Measurements from ENCODE around the gene PSAP. TPM values are rescaled to one million over a fixed set of nuclear protein-coding genes. Genes with fewer than 3 reads are reported as not detected.
A peak's percentile ranks its signal among the peaks of the same experiment; 100 is the strongest.

PSAP gene
- total and polyA plus RNA-seq, 2 donors from 2014 or later = 1,082 to 1,249 TPM

- FAIRE-seq = no peak
- H3K36me3 ChIP-seq (ENCODE audit: control insufficient read depth in 2 of 3, insufficient read depth in 3 of 3, low read length in 3 of 3) = peaks cover 3 to 44% (median 31%) of the 10 kb centered on the region in 3 donors
- intact Hi-C loops (cut with DNase I) = no loop called here
These were observed 35.4 kb downstream of the PSAP start for GRCh38 chr10:71815515-71816130.

GRCh38 chr10:71814922-71815411 is 36.1 kb downstream of the PSAP start:
- H3K27ac ChIP-seq (ENCODE audit: low read depth in 2 of 2, low read length in 2 of 2) = no peak overlapping the region
- DNase-seq (no peak), FAIRE-seq (no peak)
- H3K27me3 ChIP-seq (ENCODE audit: control insufficient read depth, insufficient read depth, low read length) = no peaks in the 10 kb centered on the region
- no peak for TF ChIP-seq CTCF (IDR thresholded peaks at IDR 0.05; ENCODE audit: borderline replicate concordance, extremely low read depth, insufficient read depth)
- intact Hi-C loops (cut with DNase I) = no loop called here
- no peaks in the 10 kb centered on the region for H3K9me3 ChIP-seq (ENCODE audit: control insufficient read depth in 2 of 3, insufficient read depth in 1 of 3, low read length in 3 of 3)
- no peak overlapping the region for H3K4me3 ChIP-seq (ENCODE audit: low read length in 3 of 3)
- peaks cover 0 to 8% (median 0%) of the 10 kb centered on the region in 3 donors for H3K4me1 ChIP-seq (ENCODE audit: control insufficient read depth in 2 of 3, insufficient read depth in 2 of 3, low read depth in 1 of 3, low read length in 3 of 3)
- H3K9ac ChIP-seq (ENCODE audit: low read length in 3 of 3) = no peak overlapping the region
- peaks cover 3 to 38% (median 26%) of the 10 kb centered on the region in 3 donors for H3K36me3 ChIP-seq (ENCODE audit: control insufficient read depth in 2 of 3, insufficient read depth in 3 of 3, low read length in 3 of 3)

More at GRCh38 chr10:71815515-71816130, 35.4 kb downstream of the PSAP start:
- H3K27me3 ChIP-seq (ENCODE audit: control insufficient read depth, insufficient read depth, low read length) = no peaks in the 10 kb centered on the region
- no peak for DNase-seq
- H3K4me3 ChIP-seq (ENCODE audit: low read length in 3 of 3) = no peak overlapping the region
- no peak for TF ChIP-seq CTCF (IDR thresholded peaks at IDR 0.05; ENCODE audit: borderline replicate concordance, extremely low read depth, insufficient read depth)
- H3K9ac ChIP-seq (ENCODE audit: low read length in 3 of 3) = no peak overlapping the region
- H3K4me1 ChIP-seq (ENCODE audit: control insufficient read depth in 2 of 3, insufficient read depth in 2 of 3, low read depth in 1 of 3, low read length in 3 of 3) = peaks cover 0 to 8% (median 0%) of the 10 kb centered on the region in 3 donors
- H3K27ac ChIP-seq (ENCODE audit: low read depth in 2 of 2, low read length in 2 of 2) = no peak overlapping the region
- no peaks in the 10 kb centered on the region for H3K9me3 ChIP-seq (ENCODE audit: control insufficient read depth in 2 of 3, insufficient read depth in 1 of 3, low read length in 3 of 3)

GRCh38 chr10:71812913-71813590 is 38.0 kb downstream of the PSAP start:
- H3K4me1 ChIP-seq (ENCODE audit: control insufficient read depth in 2 of 3, insufficient read depth in 2 of 3, low read depth in 1 of 3, low read length in 3 of 3) = peaks cover 0 to 8% (median 0%) of the 10 kb centered on the region in 3 donors
- no peak overlapping the region for H3K9ac ChIP-seq (ENCODE audit: low read length in 3 of 3)
- DNase-seq (peak in 2 of 5 donors; percentile 17 to 59), FAIRE-seq (no peak)
- no peaks in the 10 kb centered on the region for H3K9me3 ChIP-seq (ENCODE audit: control insufficient read depth in 2 of 3, insufficient read depth in 1 of 3, low read length in 3 of 3)
- H3K27me3 ChIP-seq (ENCODE audit: control insufficient read depth, insufficient read depth, low read length) = no peaks in the 10 kb centered on the region
- H3K4me3 ChIP-seq (ENCODE audit: low read length in 3 of 3) = no peak overlapping the region
- no peak for TF ChIP-seq CTCF (IDR thresholded peaks at IDR 0.05; ENCODE audit: borderline replicate concordance, extremely low read depth, insufficient read depth)
- intact Hi-C loops (cut with DNase I) = no loop called here
- peaks cover 3 to 22% (median 9%) of the 10 kb centered on the region in 3 donors for H3K36me3 ChIP-seq (ENCODE audit: control insufficient read depth in 2 of 3, insufficient read depth in 3 of 3, low read length in 3 of 3)
- peak overlapping the region; percentile 32 to 52 for H3K27ac ChIP-seq (ENCODE audit: low read depth in 2 of 2, low read length in 2 of 2)

Measured in kidney (tissue), 14 donors.